Astrocyte (in vitro differentiated cells and primary cell): ENCODE data around the gene IFNE.

Source experiments
- EZH2 ChIP-seq: IDR thresholded peaks from 2 replicates; pipeline ENCODE4 v1.6.1; 2012; ENCODE audit warnings: mild to moderate bottlenecking, low read length, inconsistent platforms; ENCODE audit not compliant: insufficient read depth
- TF ChIP-seq, protein P1 (sequence below): IDR thresholded peaks from 2 replicates; pipeline ENCODE4 v1.5.1; 2011; ENCODE audit warnings: low read depth, mild to moderate bottlenecking, inconsistent platforms, low read length, moderate library complexity; ENCODE audit not compliant: insufficient read depth

DNA sequence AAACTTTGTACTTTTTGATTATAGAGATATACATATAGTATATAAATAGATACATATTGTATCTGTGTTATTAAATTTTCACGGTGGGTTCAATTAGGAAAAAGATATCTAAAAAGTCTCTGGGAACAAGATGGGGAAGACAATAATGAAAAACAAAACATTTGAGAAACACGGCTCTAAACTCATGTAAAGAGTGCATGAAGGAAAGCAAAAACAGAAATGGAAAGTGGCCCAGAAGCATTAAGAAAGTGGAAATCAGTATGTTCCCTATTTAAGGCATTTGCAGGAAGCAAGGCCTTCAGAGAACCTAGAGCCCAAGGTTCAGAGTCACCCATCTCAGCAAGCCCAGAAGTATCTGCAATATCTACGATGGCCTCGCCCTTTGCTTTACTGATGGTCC, 42.0 kb downstream of the IFNE start, which contains the start of gene IFNA1:
- TF ChIP-seq EZH2 = no peak
- TF ChIP-seq, protein P1, sequence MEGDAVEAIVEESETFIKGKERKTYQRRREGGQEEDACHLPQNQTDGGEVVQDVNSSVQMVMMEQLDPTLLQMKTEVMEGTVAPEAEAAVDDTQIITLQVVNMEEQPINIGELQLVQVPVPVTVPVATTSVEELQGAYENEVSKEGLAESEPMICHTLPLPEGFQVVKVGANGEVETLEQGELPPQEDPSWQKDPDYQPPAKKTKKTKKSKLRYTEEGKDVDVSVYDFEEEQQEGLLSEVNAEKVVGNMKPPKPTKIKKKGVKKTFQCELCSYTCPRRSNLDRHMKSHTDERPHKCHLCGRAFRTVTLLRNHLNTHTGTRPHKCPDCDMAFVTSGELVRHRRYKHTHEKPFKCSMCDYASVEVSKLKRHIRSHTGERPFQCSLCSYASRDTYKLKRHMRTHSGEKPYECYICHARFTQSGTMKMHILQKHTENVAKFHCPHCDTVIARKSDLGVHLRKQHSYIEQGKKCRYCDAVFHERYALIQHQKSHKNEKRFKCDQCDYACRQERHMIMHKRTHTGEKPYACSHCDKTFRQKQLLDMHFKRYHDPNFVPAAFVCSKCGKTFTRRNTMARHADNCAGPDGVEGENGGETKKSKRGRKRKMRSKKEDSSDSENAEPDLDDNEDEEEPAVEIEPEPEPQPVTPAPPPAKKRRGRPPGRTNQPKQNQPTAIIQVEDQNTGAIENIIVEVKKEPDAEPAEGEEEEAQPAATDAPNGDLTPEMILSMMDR = no peak
